ENCODE data around the gene PLEKHM3. TPM values are rescaled to one million over a fixed set of nuclear protein-coding genes. Genes with fewer than 3 reads are reported as not detected.
"Not testable (repeated sequence)": the region's sequence is repeated elsewhere in the genome, so short reads cannot be mapped to it uniquely, and the experiment has no call there.

The PLEKHM3 gene
- polyA plus RNA-seq, 4 donors, result 0.89 to 12.1 (median 2.1) TPM

GRCh38 chr2:207812058-207812725, 213.1 kb downstream of the PLEKHM3 start:
- Histone ChIP-seq H3K27ac (ENCODE audit: low read depth in 1 of 3, low read length in 2 of 3) (peak overlapping the region in 2 of 3 donors; percentile 51 to 88), H3K9me3 (ENCODE audit: control insufficient read depth in 2 of 2, insufficient read depth in 1 of 2, low read depth in 1 of 2, low read length in 1 of 2) (no peaks in the 10 kb centered on the region), H3K4me1 (ENCODE audit: control insufficient read depth in 3 of 3, insufficient read depth in 2 of 3, low read depth in 1 of 3, low read length in 2 of 3) (peaks cover 4 to 46% (median 7%) of the 10 kb centered on the region in 3 donors), H3K36me3 (ENCODE audit: control insufficient read depth in 3 of 3, insufficient read depth in 2 of 3, low read depth in 1 of 3, low read length in 3 of 3) (no peaks in the 10 kb centered on the region), H3K4me3 (ENCODE audit: low read depth in 1 of 3, low read length in 3 of 3) (no peak overlapping the region), H3K27me3 (ENCODE audit: control insufficient read depth in 3 of 3, insufficient read depth in 3 of 3, low read length in 3 of 3) (no peaks in the 10 kb centered on the region)
- FAIRE-seq (no peak), DNase-seq (peak in 1 of 2 donors; percentile 52)
- WGBS, 3 donors, result 64 to 74% (median 74%) methylated on average over 9 of the region's 9 CpGs

DNA sequence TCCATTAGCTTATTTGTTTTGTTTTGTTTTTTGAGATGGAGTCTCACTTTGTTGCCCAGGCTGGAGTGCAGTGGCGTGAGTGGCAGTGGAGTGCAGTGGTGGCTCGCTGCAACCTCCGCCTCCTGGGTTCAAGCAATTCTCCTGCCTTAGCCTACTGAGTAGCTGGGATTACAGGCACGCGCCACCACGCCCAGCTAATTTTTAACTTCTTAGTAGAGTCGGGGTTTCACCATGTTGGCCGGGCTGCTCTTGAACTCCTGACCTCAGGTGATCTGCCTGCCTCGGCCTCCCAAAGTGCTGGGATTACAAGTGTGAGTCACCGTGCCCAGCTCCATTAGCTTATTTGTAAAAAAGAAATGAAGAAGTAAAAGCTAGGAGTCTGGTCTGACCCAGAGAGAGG, 213.7 kb downstream of the PLEKHM3 start:
- Histone ChIP-seq H3K4me1 (ENCODE audit: control insufficient read depth in 3 of 3, insufficient read depth in 2 of 3, low read depth in 1 of 3, low read length in 2 of 3) (peaks cover 2 to 41% (median 7%) of the 10 kb centered on the region in 3 donors), H3K27ac (ENCODE audit: low read depth in 1 of 3, low read length in 2 of 3) (peak overlapping the region; percentile 51 to 88 (median 79))
- not testable (repeated sequence) for H3K4me3 ChIP-seq (ENCODE audit: low read depth in 1 of 3, low read length in 3 of 3); H3K9me3 ChIP-seq (ENCODE audit: control insufficient read depth in 2 of 2, insufficient read depth in 1 of 2, low read depth in 1 of 2, low read length in 1 of 2); FAIRE-seq; H3K27me3 ChIP-seq (ENCODE audit: control insufficient read depth in 3 of 3, insufficient read depth in 3 of 3, low read length in 3 of 3); H3K36me3 ChIP-seq (ENCODE audit: control insufficient read depth in 3 of 3, insufficient read depth in 2 of 3, low read depth in 1 of 3, low read length in 3 of 3)
- peak in 1 of 2 donors; percentile 28 for DNase-seq
- WGBS, 3 donors, result 48 to 78% (median 69%) methylated on average over 10 of the region's 10 CpGs

GRCh38 chr2:207810200-207810788, 215.0 kb downstream of the PLEKHM3 start:
- DNase-seq, result peak in 1 of 2 donors; percentile 79
- H3K36me3 ChIP-seq (ENCODE audit: control insufficient read depth in 3 of 3, insufficient read depth in 2 of 3, low read depth in 1 of 3, low read length in 3 of 3), result no peaks in the 10 kb centered on the region
- H3K9me3 ChIP-seq (ENCODE audit: control insufficient read depth in 2 of 2, insufficient read depth in 1 of 2, low read depth in 1 of 2, low read length in 1 of 2), result no peaks in the 10 kb centered on the region
- H3K27ac ChIP-seq (ENCODE audit: low read depth in 1 of 3, low read length in 2 of 3), result peak overlapping the region; percentile 51 to 88 (median 79)
- FAIRE-seq, result no peak
- peak overlapping the region in 1 of 3 donors; percentile 13 for H3K4me3 ChIP-seq (ENCODE audit: low read depth in 1 of 3, low read length in 3 of 3)
- H3K27me3 ChIP-seq (ENCODE audit: control insufficient read depth in 3 of 3, insufficient read depth in 3 of 3, low read length in 3 of 3), result no peaks in the 10 kb centered on the region
- peaks cover 0 to 45% (median 10%) of the 10 kb centered on the region in 3 donors for H3K4me1 ChIP-seq (ENCODE audit: control insufficient read depth in 3 of 3, insufficient read depth in 2 of 3, low read depth in 1 of 3, low read length in 2 of 3)
- WGBS, 3 donors, result 64 to 78% (median 64%) methylated on average over 4 of the region's 4 CpGs

DNA sequence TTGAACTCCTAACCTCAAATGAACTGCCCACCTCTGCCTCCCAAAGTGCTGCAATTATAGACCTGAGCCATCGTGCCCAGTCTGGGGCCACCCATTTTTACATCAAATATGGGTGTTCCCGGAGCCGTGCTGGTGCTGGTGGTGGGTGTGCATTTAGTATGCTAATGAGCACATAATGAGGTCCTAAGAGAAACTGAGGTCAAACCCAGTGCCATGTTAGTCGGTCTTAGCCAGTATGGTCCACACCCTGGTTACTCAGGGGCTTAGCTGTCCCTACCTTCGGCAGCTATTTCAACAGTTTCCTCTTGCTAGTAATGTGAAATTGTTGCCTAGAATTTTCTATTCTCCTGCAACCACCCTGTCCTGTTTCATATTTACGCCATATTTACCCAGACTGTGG, 217.2 kb downstream of the PLEKHM3 start:
- WGBS, 3 donors, result 93 to 95% (median 94%) methylated on average over 6 of the region's 6 CpGs
- Histone ChIP-seq H3K27ac (ENCODE audit: low read depth in 1 of 3, low read length in 2 of 3) (no peak overlapping the region), H3K27me3 (ENCODE audit: control insufficient read depth in 3 of 3, insufficient read depth in 3 of 3, low read length in 3 of 3) (no peaks in the 10 kb centered on the region), H3K4me3 (ENCODE audit: low read depth in 1 of 3, low read length in 3 of 3) (no peak overlapping the region), H3K36me3 (ENCODE audit: control insufficient read depth in 3 of 3, insufficient read depth in 2 of 3, low read depth in 1 of 3, low read length in 3 of 3) (no peaks in the 10 kb centered on the region), H3K9me3 (ENCODE audit: control insufficient read depth in 2 of 2, insufficient read depth in 1 of 2, low read depth in 1 of 2, low read length in 1 of 2) (no peaks in the 10 kb centered on the region), H3K4me1 (ENCODE audit: control insufficient read depth in 3 of 3, insufficient read depth in 2 of 3, low read depth in 1 of 3, low read length in 2 of 3) (peaks cover 0 to 40% (median 10%) of the 10 kb centered on the region in 3 donors)
- FAIRE-seq (no peak), DNase-seq (no peak)

GRCh38 chr2:207807516-207807915, 217.8 kb downstream of the PLEKHM3 start:
- H3K27ac ChIP-seq (ENCODE audit: low read depth in 1 of 3, low read length in 2 of 3), result no peak overlapping the region
- no peak for FAIRE-seq
- no peak overlapping the region for H3K4me3 ChIP-seq (ENCODE audit: low read depth in 1 of 3, low read length in 3 of 3)
- H3K4me1 ChIP-seq (ENCODE audit: control insufficient read depth in 3 of 3, insufficient read depth in 2 of 3, low read depth in 1 of 3, low read length in 2 of 3), result peaks cover 0 to 37% (median 10%) of the 10 kb centered on the region in 3 donors
- DNase-seq, result no peak
- H3K27me3 ChIP-seq (ENCODE audit: control insufficient read depth in 3 of 3, insufficient read depth in 3 of 3, low read length in 3 of 3), result no peaks in the 10 kb centered on the region
- WGBS, 3 donors, result 78 to 93% (median 81%) methylated on average over 5 of the region's 5 CpGs
- no peaks in the 10 kb centered on the region for H3K9me3 ChIP-seq (ENCODE audit: control insufficient read depth in 2 of 2, insufficient read depth in 1 of 2, low read depth in 1 of 2, low read length in 1 of 2)
- H3K36me3 ChIP-seq (ENCODE audit: control insufficient read depth in 3 of 3, insufficient read depth in 2 of 3, low read depth in 1 of 3, low read length in 3 of 3), result no peaks in the 10 kb centered on the region

DNA sequence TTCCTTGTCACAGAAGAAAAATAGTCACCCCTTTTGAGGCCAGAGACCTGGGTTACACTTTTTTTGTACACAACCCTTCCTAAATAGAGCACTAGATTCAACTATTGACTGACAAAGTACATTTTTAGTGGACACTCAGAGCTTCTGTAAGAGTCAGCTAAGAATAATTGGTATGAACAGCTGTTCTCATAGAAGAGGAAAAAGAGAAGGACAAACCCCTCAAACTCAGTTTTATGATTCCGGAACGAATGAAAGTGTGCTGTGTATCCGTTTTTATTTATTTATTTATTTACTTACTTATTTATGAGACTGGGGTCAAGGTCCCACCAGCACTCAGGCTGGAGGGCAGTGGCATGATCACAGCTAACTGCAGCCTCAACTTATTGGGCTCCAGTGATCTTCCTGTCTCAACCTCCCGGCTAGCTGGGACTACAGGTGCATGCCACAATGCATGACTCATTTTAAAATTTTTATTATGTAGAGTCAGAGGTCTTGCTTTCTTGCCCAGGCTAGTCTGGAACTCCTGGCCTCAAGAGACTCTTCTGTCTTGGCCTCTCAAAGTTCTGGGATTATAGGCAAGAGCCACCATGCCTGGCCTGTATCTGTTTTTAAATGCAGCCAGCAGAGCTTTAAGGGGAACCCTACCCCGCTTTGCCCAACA, 219.6 kb downstream of the PLEKHM3 start:
- DNase-seq, result peak in 1 of 2 donors; percentile 61
- Histone ChIP-seq H3K27me3 (ENCODE audit: control insufficient read depth in 3 of 3, insufficient read depth in 3 of 3, low read length in 3 of 3) (no peaks in the 10 kb centered on the region), H3K36me3 (ENCODE audit: control insufficient read depth in 3 of 3, insufficient read depth in 2 of 3, low read depth in 1 of 3, low read length in 3 of 3) (no peaks in the 10 kb centered on the region), H3K4me1 (ENCODE audit: control insufficient read depth in 3 of 3, insufficient read depth in 2 of 3, low read depth in 1 of 3, low read length in 2 of 3) (peaks cover 0 to 32% (median 10%) of the 10 kb centered on the region in 3 donors), H3K4me3 (ENCODE audit: low read depth in 1 of 3, low read length in 3 of 3) (no peak overlapping the region), H3K27ac (ENCODE audit: low read depth in 1 of 3, low read length in 2 of 3) (peak overlapping the region in 1 of 3 donors; percentile 25), H3K9me3 (ENCODE audit: control insufficient read depth in 2 of 2, insufficient read depth in 1 of 2, low read depth in 1 of 2, low read length in 1 of 2) (no peaks in the 10 kb centered on the region)
- no peak for FAIRE-seq
- 37 to 66% (median 52%) methylated on average over 5 of the region's 5 CpGs for WGBS, 3 donors

DNA sequence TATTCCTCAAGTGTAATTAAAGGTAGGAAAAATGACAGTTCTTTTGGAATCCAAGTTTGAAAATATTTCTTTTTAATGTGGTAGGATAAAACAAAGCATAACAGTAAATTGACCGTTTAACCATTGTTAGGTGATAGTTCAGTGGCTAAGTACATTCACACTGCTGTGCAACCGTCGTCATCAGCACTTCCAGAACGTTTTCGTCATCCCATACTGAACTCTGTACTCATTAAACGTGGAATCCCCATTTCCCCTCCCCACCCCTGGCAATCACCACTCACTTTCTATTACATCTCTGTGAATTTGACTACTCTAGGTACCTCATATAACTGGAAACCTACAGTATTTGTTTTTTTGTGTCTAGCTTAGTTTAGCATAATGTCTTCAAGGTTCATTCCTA, 222.7 kb downstream of the PLEKHM3 start:
- FAIRE-seq, result no peak
- H3K9me3 ChIP-seq (ENCODE audit: control insufficient read depth in 2 of 2, insufficient read depth in 1 of 2, low read depth in 1 of 2, low read length in 1 of 2), result no peaks in the 10 kb centered on the region
- no peak overlapping the region for H3K4me3 ChIP-seq (ENCODE audit: low read depth in 1 of 3, low read length in 3 of 3)
- H3K36me3 ChIP-seq (ENCODE audit: control insufficient read depth in 3 of 3, insufficient read depth in 2 of 3, low read depth in 1 of 3, low read length in 3 of 3), result no peaks in the 10 kb centered on the region
- peaks cover 0 to 27% (median 3%) of the 10 kb centered on the region in 3 donors for H3K4me1 ChIP-seq (ENCODE audit: control insufficient read depth in 3 of 3, insufficient read depth in 2 of 3, low read depth in 1 of 3, low read length in 2 of 3)
- peak; percentile 85 to 87 for DNase-seq
- peak overlapping the region in 1 of 3 donors; percentile 64 for H3K27ac ChIP-seq (ENCODE audit: low read depth in 1 of 3, low read length in 2 of 3)
- 18 to 48% (median 43%) methylated on average over 6 of the region's 6 CpGs for WGBS, 3 donors
- no peaks in the 10 kb centered on the region for H3K27me3 ChIP-seq (ENCODE audit: control insufficient read depth in 3 of 3, insufficient read depth in 3 of 3, low read length in 3 of 3)

DNA sequence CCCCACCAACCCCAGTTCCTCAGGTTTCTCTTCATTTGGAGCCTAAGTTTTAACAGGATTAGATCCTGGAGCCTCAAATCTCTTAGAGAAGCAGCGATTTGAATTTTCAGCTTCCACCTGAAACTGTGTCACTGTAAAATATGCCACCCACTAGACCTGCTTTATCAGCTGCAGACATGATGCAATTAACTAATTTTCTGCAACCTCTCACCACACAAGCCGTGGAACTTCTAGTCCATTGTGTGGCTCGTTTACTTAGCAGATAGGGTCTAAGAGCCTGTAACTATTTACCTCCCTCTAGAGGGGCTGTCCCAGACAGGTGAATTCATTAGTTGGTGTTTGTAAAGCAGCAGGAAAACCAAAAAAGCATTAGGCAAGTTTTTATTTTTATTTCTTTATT, 224.1 kb downstream of the PLEKHM3 start:
- DNase-seq, result peak in 1 of 2 donors; percentile 49
- no peak for FAIRE-seq
- no peaks in the 10 kb centered on the region for H3K9me3 ChIP-seq (ENCODE audit: control insufficient read depth in 2 of 2, insufficient read depth in 1 of 2, low read depth in 1 of 2, low read length in 1 of 2)
- no peaks in the 10 kb centered on the region for H3K27me3 ChIP-seq (ENCODE audit: control insufficient read depth in 3 of 3, insufficient read depth in 3 of 3, low read length in 3 of 3)
- no peaks in the 10 kb centered on the region for H3K36me3 ChIP-seq (ENCODE audit: control insufficient read depth in 3 of 3, insufficient read depth in 2 of 3, low read depth in 1 of 3, low read length in 3 of 3)
- H3K27ac ChIP-seq (ENCODE audit: low read depth in 1 of 3, low read length in 2 of 3), result no peak overlapping the region
- H3K4me3 ChIP-seq (ENCODE audit: low read depth in 1 of 3, low read length in 3 of 3), result no peak overlapping the region
- WGBS, 3 donors, result 13 to 32% (median 27%) methylated on average over 3 of the region's 3 CpGs
- H3K4me1 ChIP-seq (ENCODE audit: control insufficient read depth in 3 of 3, insufficient read depth in 2 of 3, low read depth in 1 of 3, low read length in 2 of 3), result peaks cover 2 to 38% (median 3%) of the 10 kb centered on the region in 3 donors

Measured in small intestine (tissue), 7 donors.